Parathyroid adenoma (tissue), 2 donors: ENCODE measurements around the gene LTN1.

Experiments used
- H2AFZ ChIP-seq: fragments of 300-600 bp; sonication (generic); one replicate; pipeline ENCODE4 v1.7.0; 2017; ENCODE audit warnings: antibody characterized with exemption, mild to moderate bottlenecking
- H3K27ac ChIP-seq: fragments of 300-600 bp; sonication (generic); one replicate; pipeline ENCODE4 v1.7.0; 2017
- H3K27me3 ChIP-seq: fragments of 300-600 bp; sonication (generic); one replicate; pipeline ENCODE4 v1.7.0; 2017; ENCODE audit warnings: low read length; ENCODE audit not compliant: control insufficient read depth, insufficient read depth
- H3K36me3 ChIP-seq: fragments of 300-600 bp; sonication (generic); one replicate; pipeline ENCODE4 v1.7.0; 2017; ENCODE audit warnings: low read length; ENCODE audit not compliant: control insufficient read depth, insufficient read depth
- H3K4me1 ChIP-seq: fragments of 300-600 bp; sonication (generic); one replicate; pipeline ENCODE4 v1.7.0; 2017; ENCODE audit warnings: control low read depth
- H3K4me2 ChIP-seq: fragments of 300-600 bp; sonication (generic); one replicate; pipeline ENCODE4 v1.7.0; 2017; ENCODE audit warnings: low read length
- H3K4me3 ChIP-seq: fragments of 300-600 bp; sonication (generic); one replicate; pipeline ENCODE4 v1.7.0; 2017; ENCODE audit warnings: low read depth, low read length
- H3K79me2 ChIP-seq: fragments of 300-600 bp; sonication (generic); one replicate; pipeline ENCODE4 v1.7.0; 2017; ENCODE audit warnings: control low read depth
- H3K9ac ChIP-seq: fragments of 300-600 bp; sonication (generic); one replicate; pipeline ENCODE4 v1.7.0; 2017; ENCODE audit warnings: mild to moderate bottlenecking
- H3K9me3 ChIP-seq: fragments of 300-600 bp; sonication (generic); one replicate; pipeline ENCODE4 v1.7.0; 2017; ENCODE audit warnings: low read length; ENCODE audit not compliant: control insufficient read depth
- TF ChIP-seq, protein P1 (sequence below): fragments of 300-600 bp; sonication (generic); IDR thresholded peaks from one replicate; pipeline ENCODE4 v1.7.0; 2017; ENCODE audit warnings: antibody characterized with exemption, mild to moderate bottlenecking
- donor health status: primary hyperparathyroidism.

The LTN1 gene

DNA sequence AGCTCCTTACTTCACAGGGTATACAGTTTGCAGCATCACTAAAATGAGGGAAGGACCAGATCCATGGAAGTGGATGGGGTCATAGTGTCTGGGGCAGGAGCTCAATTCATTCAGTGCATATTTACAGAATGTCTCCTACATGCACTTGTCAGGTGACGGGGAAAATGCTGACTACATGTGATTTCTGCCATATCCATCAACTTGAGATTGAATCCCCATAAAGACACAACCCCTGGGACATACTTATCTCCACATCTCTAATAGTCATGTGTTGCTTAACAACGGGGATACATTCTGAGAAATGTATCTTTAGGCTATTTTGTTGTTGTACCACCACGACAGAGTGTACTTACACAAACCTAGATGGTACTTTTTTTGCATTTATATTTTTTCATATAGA is 14.5 kb upstream of the LTN1 start:
- H3K4me3 ChIP-seq: no peak overlapping the region
- H3K27me3 ChIP-seq: no peaks in the 10 kb centered on the region
- no peaks in the 10 kb centered on the region for H3K4me1 ChIP-seq
- H3K4me2 ChIP-seq: no peak overlapping the region
- H3K9me3 ChIP-seq: no peaks in the 10 kb centered on the region
- no peak overlapping the region for H2AFZ ChIP-seq
- no peaks in the 10 kb centered on the region for H3K79me2 ChIP-seq
- H3K36me3 ChIP-seq: no peaks in the 10 kb centered on the region
- H3K27ac ChIP-seq: no peak overlapping the region
- TF ChIP-seq, protein P1, sequence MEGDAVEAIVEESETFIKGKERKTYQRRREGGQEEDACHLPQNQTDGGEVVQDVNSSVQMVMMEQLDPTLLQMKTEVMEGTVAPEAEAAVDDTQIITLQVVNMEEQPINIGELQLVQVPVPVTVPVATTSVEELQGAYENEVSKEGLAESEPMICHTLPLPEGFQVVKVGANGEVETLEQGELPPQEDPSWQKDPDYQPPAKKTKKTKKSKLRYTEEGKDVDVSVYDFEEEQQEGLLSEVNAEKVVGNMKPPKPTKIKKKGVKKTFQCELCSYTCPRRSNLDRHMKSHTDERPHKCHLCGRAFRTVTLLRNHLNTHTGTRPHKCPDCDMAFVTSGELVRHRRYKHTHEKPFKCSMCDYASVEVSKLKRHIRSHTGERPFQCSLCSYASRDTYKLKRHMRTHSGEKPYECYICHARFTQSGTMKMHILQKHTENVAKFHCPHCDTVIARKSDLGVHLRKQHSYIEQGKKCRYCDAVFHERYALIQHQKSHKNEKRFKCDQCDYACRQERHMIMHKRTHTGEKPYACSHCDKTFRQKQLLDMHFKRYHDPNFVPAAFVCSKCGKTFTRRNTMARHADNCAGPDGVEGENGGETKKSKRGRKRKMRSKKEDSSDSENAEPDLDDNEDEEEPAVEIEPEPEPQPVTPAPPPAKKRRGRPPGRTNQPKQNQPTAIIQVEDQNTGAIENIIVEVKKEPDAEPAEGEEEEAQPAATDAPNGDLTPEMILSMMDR: no peak
- H3K9ac ChIP-seq: no peak overlapping the region

DNA sequence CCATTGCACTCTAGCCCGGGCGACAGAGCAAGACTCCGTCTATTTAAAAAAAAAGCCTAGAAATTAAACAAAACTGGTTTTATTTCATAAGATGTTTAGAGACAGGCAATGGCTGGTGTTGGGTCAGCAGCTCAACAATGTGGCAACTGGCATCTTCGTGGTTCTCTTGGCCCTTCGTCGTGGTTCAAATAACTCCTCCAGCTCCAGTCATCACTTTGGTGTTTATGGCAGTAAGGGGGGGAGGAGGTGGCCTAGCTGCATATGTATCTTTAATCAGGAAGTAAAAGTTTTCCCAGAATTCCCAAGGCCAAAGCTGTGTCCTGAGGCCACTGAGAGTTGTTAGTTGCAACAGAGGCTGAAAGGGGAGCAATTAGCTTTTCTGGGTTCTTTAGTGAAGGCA is 13.0 kb upstream of the LTN1 start:
- no peaks in the 10 kb centered on the region for H3K27me3 ChIP-seq
- H3K4me3 ChIP-seq: no peak overlapping the region
- H2AFZ ChIP-seq: no peak overlapping the region
- H3K9ac ChIP-seq: no peak overlapping the region
- H3K9me3 ChIP-seq: no peaks in the 10 kb centered on the region
- no peaks in the 10 kb centered on the region for H3K36me3 ChIP-seq
- H3K79me2 ChIP-seq: no peaks in the 10 kb centered on the region
- TF ChIP-seq, protein P1: no peak
- H3K4me2 ChIP-seq: no peak overlapping the region
- no peaks in the 10 kb centered on the region for H3K4me1 ChIP-seq
- H3K27ac ChIP-seq: no peak overlapping the region

DNA sequence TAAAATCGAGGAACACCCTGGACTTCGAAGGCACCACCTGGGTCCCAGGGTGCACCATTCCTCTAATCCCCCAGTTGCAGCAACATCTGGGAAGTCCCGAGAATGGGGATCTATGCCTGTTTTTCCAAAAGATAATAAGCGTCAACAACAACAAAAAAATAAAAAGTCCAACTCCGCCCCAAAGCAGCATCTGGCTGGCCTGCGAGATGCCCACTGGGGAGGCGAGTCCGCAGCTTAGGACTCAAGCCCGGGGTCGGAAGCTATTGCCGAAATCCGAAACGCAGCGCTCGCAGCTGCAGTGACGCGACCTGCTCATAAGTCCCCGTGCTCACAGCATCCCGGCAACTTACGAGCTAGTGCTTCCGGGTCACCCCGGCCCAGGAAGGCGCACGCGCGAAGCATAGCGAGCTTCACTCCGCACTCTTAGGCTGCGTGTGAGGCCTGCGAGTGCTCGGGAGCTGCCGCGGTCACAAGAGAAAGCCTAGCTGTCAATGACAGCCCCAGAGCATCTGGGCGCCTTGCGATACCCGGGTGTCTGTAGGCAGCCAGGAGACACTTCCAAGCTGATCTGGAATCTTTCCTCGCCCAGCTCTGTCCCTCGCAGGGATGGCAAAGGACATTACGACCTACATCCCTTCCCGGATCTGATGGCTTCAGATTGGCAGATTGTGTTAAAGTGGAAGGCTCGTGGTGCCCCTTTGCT is 9.9 kb upstream of the LTN1 start:
- Histone ChIP-seq H3K79me2 (no peaks in the 10 kb centered on the region), H3K4me2 (peak overlapping the region; percentile 91), H2AFZ (peak overlapping the region; percentile 94), H3K9ac (peak overlapping the region; percentile 67), H3K9me3 (no peaks in the 10 kb centered on the region), H3K36me3 (no peaks in the 10 kb centered on the region), H3K27ac (peak overlapping the region; percentile 93), H3K4me1 (no peaks in the 10 kb centered on the region), H3K27me3 (no peaks in the 10 kb centered on the region), H3K4me3 (peak overlapping the region; percentile 76)
- TF ChIP-seq, protein P1: no peak

DNA sequence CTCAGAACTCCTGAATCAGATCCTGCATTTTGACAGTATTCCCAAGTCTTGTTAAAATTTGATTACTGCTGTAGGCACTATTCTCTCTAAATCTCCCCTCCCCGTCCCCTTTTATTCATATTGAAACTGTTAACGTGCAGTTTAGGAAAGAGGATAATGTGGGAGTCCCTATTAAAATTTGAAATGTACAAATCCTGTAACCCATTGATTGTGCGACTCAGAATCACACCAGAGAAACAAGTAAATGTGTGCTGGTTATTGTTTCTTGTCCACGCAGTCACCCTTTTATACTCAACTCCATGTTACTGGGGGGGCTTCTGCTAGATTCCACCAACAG is 584 bp upstream of the LTN1 start:
- Histone ChIP-seq H3K4me3 (peak overlapping the region; percentile 94), H3K9me3 (no peaks in the 10 kb centered on the region), H3K27me3 (no peaks in the 10 kb centered on the region), H3K36me3 (no peaks in the 10 kb centered on the region), H2AFZ (peak overlapping the region; percentile 93), H3K4me1 (peaks cover 5% of the 10 kb centered on the region), H3K4me2 (peak overlapping the region; percentile 88), H3K79me2 (peaks cover 4% of the 10 kb centered on the region), H3K9ac (no peak overlapping the region), H3K27ac (peak overlapping the region; percentile 73)
- TF ChIP-seq, protein P1: no peak
